Esophagus muscularis mucosa (tissue), 4 donors: ENCODE data around the gene FBXO5.

Source experiments
- EP300 ChIP-seq: sonication (generic); formaldehyde crosslinking; IDR thresholded peaks from one replicate; pipeline ENCODE4 v1.6.1; 2017; ENCODE audit warnings: antibody characterized with exemption
- POLR2A ChIP-seq: fragments of 450-650 bp; IDR thresholded peaks from one replicate; pipeline ENCODE4 v1.6.1; 2017; ENCODE audit warnings: antibody characterized with exemption, moderate library complexity, mild to moderate bottlenecking, low read depth
- POLR2AphosphoS5 ChIP-seq, 2 donors: sonication (generic); formaldehyde crosslinking; IDR thresholded peaks; one replicate each; pipeline ENCODE4 v1.6.1; 2017; ENCODE audit warnings: antibody characterized with exemption in 2 of 2
- TF ChIP-seq, protein P1 (sequence below), 3 experiments: fragments of 200-600 bp in 2 of 3; fragments of 450-650 bp in 1 of 3; sonication (generic) in 2 of 3; IDR thresholded peaks; one replicate each; pipeline ENCODE4 v1.5.1; 2017 to 2019; ENCODE audit warnings: antibody characterized with exemption in 3 of 3, mild to moderate bottlenecking in 2 of 3, moderate library complexity in 1 of 3

DNA sequence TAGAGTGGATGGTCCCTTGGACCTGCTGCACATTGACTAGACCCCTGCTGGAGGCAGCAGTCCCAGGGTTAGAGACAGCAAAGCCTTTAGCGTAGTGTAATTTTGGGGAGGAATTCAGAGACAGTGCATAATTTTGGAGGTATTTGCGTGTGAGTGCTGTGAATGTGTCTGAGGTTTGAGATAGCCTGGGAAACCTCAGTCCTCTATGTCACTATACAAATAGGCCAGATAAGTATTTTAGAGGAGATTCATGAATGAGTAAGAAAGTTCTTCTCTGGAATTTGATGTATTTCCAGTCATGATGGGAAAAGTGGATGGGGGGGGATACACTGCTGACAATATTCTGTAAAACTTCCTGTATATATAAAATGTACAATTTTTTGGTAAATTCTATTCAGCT, 45.4 kb upstream of the FBXO5 start:
- TF ChIP-seq, protein P1, sequence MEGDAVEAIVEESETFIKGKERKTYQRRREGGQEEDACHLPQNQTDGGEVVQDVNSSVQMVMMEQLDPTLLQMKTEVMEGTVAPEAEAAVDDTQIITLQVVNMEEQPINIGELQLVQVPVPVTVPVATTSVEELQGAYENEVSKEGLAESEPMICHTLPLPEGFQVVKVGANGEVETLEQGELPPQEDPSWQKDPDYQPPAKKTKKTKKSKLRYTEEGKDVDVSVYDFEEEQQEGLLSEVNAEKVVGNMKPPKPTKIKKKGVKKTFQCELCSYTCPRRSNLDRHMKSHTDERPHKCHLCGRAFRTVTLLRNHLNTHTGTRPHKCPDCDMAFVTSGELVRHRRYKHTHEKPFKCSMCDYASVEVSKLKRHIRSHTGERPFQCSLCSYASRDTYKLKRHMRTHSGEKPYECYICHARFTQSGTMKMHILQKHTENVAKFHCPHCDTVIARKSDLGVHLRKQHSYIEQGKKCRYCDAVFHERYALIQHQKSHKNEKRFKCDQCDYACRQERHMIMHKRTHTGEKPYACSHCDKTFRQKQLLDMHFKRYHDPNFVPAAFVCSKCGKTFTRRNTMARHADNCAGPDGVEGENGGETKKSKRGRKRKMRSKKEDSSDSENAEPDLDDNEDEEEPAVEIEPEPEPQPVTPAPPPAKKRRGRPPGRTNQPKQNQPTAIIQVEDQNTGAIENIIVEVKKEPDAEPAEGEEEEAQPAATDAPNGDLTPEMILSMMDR (IDR thresholded peaks at IDR 0.05), result no peak
- TF ChIP-seq EP300, result no peak
- TF ChIP-seq POLR2A, result no peak
- TF ChIP-seq POLR2AphosphoS5 (IDR thresholded peaks at IDR 0.05), result no peak
